ENCODE results near the gene MLLT1. TPM values are rescaled to one million over a fixed set of nuclear protein-coding genes. Genes with fewer than 3 reads are reported as not detected.

Gene MLLT1
- total and polyA plus RNA-seq, 2 experiments from 2014 or later: 13.3 to 19.1 TPM

DNA sequence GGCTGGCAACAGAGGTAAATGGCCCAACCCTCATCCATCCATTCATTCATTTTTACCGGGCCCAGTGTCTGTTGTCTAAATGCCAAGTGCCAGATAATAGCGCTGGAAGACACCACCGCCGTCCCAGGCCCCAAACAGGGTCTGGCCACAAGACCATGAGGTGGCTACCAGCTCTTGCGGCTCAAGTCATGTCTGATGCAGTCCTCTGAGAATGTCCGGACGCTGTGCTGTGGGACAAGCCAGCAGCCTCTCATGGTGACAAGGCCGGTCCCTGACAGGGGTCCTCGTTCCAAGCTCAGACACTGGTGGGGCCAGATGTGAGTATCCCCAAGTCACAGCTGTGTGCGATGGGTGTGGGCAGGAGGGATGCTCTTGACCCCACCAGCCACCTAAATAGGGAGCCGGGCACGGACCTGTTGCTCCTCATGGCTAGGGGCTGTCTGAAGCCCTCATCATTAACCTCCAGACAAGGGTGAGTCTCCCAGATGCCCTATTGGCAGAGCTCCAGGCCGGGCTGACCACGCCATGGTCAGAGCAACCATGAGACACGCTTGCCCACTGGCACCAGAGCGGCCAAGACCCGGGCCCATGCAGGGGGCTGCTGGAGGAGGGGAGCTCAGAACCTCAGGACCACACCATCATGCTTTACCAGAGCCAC lies 58.4 kb downstream of the MLLT1 start:
- in situ Hi-C loops (cut with MboI): no loop called here
- no peaks in the 10 kb centered on the region for H4K20me1 ChIP-seq (ENCODE audit: insufficient read depth)
- TF ChIP-seq EZH2 (IDR thresholded peaks at IDR 0.05; ENCODE audit: insufficient read depth, poor library complexity, severe bottlenecking) (no peak), EZH2phosphoT487 (IDR thresholded peaks at IDR 0.05; ENCODE audit: insufficient read depth, low read depth) (no peak)

DNA sequence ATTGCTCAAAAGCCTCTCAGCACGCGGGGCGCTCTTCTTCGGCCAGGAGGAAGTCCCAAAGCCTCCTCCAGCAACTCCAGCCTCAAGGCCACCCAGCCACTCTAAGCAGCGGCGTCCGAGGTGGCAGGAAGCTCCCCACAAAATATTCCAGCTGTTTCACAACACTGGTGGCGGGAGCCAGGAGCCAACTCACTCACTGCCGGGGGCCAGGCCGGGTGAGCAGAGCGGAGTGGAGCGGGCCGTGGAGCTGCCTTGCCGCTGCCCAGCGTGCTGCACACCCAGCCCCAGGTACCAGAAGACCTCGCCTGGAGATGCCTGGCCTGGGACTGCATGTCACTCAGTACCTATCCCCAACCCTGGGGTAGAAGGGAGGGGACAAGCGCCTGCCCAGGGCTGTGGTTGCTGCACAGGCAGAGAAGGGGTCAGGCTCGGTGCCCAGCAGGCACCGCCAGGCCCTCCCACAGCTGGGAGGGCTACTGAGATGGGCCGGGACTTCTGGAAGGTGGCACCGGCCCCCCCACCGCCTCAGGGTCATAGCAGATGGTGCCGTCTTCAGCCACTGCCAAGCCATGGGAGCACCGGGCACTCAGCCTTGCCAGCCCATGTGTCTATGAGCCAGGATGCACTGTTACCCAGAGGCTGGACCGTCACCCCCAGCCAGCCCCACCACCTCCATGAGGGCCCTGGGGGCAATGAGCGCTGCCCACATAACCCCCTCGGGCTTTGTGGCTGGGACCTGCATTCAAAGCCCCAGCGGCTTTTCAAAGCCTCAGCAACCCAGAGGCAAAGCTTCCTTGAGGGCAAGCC lies 59.2 kb downstream of the MLLT1 start:
- peaks cover 58% of the 10 kb centered on the region for H3K79me2 ChIP-seq (ENCODE audit: insufficient read depth)
- H3K27me3 ChIP-seq (replicated peaks; ENCODE audit: insufficient read depth): no peaks in the 10 kb centered on the region
- peaks cover 3% of the 10 kb centered on the region; the same call in 1 of the 2 replicates for H3F3A ChIP-seq (ENCODE audit: insufficient read depth)
- H3K9ac ChIP-seq: peak overlapping the region; percentile 55
- H3K4me3 ChIP-seq: no peak overlapping the region
- DNase-seq: peak; percentile 94
- TF ChIP-seq EZH2 (IDR thresholded peaks at IDR 0.05; ENCODE audit: insufficient read depth, poor library complexity, severe bottlenecking) (no peak), EZH2phosphoT487 (IDR thresholded peaks at IDR 0.05; ENCODE audit: insufficient read depth, low read depth) (no peak)
- 19 to 24% methylated on average over 25 to 27 of the region's 28 CpGs for WGBS, 2 experiments (ENCODE audit: low coverage in 1 of 2, low lambda C conversion rate in 2 of 2, missing lambda C conversion rate in 2 of 2)
- no peaks in the 10 kb centered on the region for H3K9me2 ChIP-seq (ENCODE audit: insufficient read depth)
- H3K4me2 ChIP-seq (ENCODE audit: unreplicated experiment): no peak overlapping the region
- peaks cover 25% of the 10 kb centered on the region for H3K4me1 ChIP-seq (ENCODE audit: insufficient read depth)
- H2AFZ ChIP-seq: no peak overlapping the region
- peak overlapping the region; percentile 66 for H3K27ac ChIP-seq
- H4K20me1 ChIP-seq (ENCODE audit: insufficient read depth): no peaks in the 10 kb centered on the region
- peaks cover 6% of the 10 kb centered on the region; the same call in 1 of the 2 replicates for H3K36me3 ChIP-seq (ENCODE audit: low read depth)
- in situ Hi-C loops (cut with MboI): no loop called here
- no peaks in the 10 kb centered on the region for H3K9me3 ChIP-seq (ENCODE audit: low read depth)

More for the DNA sequence above, 58.4 kb downstream of the MLLT1 start:
- Histone ChIP-seq H3K36me3 (ENCODE audit: low read depth) (peaks cover 6% of the 10 kb centered on the region; the same call in 1 of the 2 replicates), H3K27ac (no peak overlapping the region), H3K9me3 (ENCODE audit: low read depth) (no peaks in the 10 kb centered on the region), H3F3A (ENCODE audit: insufficient read depth) (peaks cover 3% of the 10 kb centered on the region; the same call in 1 of the 2 replicates), H3K27me3 (replicated peaks; ENCODE audit: insufficient read depth) (no peaks in the 10 kb centered on the region), H3K79me2 (ENCODE audit: insufficient read depth) (peaks cover 65% of the 10 kb centered on the region), H3K9ac (no peak overlapping the region), H3K4me3 (no peak overlapping the region), H3K4me2 (ENCODE audit: unreplicated experiment) (no peak overlapping the region), H3K9me2 (ENCODE audit: insufficient read depth) (no peaks in the 10 kb centered on the region), H3K4me1 (ENCODE audit: insufficient read depth) (peaks cover 25% of the 10 kb centered on the region), H2AFZ (no peak overlapping the region)
- DNase-seq: no peak
- WGBS, 2 experiments (ENCODE audit: low coverage in 1 of 2, low lambda C conversion rate in 2 of 2, missing lambda C conversion rate in 2 of 2): 80 to 85% methylated on average over 17 of the region's 17 CpGs

DNA sequence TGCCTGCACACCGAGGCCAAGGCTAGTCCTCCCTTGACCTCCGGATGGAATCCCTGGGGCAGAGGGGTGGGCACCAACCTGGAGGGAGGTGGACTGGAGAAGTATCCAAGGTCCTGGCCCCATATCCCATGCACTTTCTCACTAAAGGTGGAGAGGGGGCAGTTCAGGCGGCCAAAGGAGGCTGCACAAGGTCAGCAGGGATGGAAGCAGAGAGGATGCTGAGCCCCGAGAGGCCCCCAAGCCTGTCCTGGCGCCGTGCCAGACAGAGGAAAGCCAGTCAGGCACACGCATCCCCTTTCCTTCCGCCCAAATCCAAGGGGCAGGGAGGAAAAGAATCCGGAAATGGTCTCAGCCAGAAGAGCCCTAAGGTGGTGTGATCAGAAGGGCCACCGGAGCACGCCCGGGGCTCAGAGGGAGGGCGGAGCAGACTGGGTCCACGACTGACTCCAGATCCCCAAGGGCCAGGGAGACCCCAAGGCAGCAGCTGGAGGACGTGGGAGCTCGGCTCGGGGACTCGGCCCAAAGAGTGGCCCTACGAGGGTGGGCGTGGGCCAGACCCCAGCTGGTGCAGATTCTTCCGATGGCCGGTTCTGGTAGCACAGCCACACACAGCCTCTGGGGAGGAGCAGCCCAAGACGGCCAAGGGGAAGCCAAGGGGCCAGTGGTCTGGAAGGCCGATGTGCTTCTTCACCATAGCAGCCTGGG lies 60.0 kb downstream of the MLLT1 start:
- H3K27ac ChIP-seq: peak overlapping the region; percentile 66
- no peak overlapping the region for H3K4me3 ChIP-seq
- H3K9me2 ChIP-seq (ENCODE audit: insufficient read depth): no peaks in the 10 kb centered on the region
- H3K9ac ChIP-seq: peak overlapping the region; percentile 55
- peaks cover 25% of the 10 kb centered on the region for H3K4me1 ChIP-seq (ENCODE audit: insufficient read depth)
- peaks cover 49% of the 10 kb centered on the region for H3K79me2 ChIP-seq (ENCODE audit: insufficient read depth)
- peaks cover 3% of the 10 kb centered on the region; the same call in 1 of the 2 replicates for H3F3A ChIP-seq (ENCODE audit: insufficient read depth)
- DNase-seq: peak; percentile 14
- no peak overlapping the region for H3K4me2 ChIP-seq (ENCODE audit: unreplicated experiment)
- H3K36me3 ChIP-seq (ENCODE audit: low read depth): peaks cover 6% of the 10 kb centered on the region; the same call in 1 of the 2 replicates
- TF ChIP-seq EZH2 (IDR thresholded peaks at IDR 0.05; ENCODE audit: insufficient read depth, poor library complexity, severe bottlenecking) (no peak), EZH2phosphoT487 (IDR thresholded peaks at IDR 0.05; ENCODE audit: insufficient read depth, low read depth) (no peak)
- in situ Hi-C loops (cut with MboI): no loop called here
- no peaks in the 10 kb centered on the region for H3K27me3 ChIP-seq (replicated peaks; ENCODE audit: insufficient read depth)
- H4K20me1 ChIP-seq (ENCODE audit: insufficient read depth): no peaks in the 10 kb centered on the region
- no peaks in the 10 kb centered on the region for H3K9me3 ChIP-seq (ENCODE audit: low read depth)
- WGBS, 2 experiments (ENCODE audit: low coverage in 1 of 2, low lambda C conversion rate in 2 of 2, missing lambda C conversion rate in 2 of 2): 54 to 63% methylated on average over 23 of the region's 24 CpGs
- H2AFZ ChIP-seq: no peak overlapping the region

DNA sequence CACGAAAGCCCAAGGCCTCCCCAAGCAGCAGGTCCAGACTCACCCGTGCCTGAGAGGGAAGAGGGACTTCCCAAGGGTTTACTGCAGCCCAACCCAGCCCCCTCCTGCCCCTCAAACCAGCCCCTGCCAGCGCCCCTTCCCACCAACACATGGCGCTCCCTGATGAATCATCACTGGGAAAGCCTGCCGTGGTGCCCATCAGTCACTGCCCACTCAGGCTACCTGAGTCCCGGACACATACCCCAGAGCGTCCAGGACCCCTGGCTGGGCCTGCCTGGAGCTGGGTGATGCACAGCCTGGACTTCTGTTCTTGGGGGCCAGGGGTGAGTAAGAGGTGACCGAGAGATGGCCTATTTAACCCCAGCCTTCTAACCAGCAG lies 60.6 kb downstream of the MLLT1 start:
- no peaks in the 10 kb centered on the region for H3K27me3 ChIP-seq (replicated peaks; ENCODE audit: insufficient read depth)
- no peak for DNase-seq
- in situ Hi-C loops (cut with MboI): no loop called here
- TF ChIP-seq EZH2 (IDR thresholded peaks at IDR 0.05; ENCODE audit: insufficient read depth, poor library complexity, severe bottlenecking) (no peak), EZH2phosphoT487 (IDR thresholded peaks at IDR 0.05; ENCODE audit: insufficient read depth, low read depth) (no peak)
- no peak overlapping the region for H3K27ac ChIP-seq
- H3F3A ChIP-seq (ENCODE audit: insufficient read depth): peaks cover 3% of the 10 kb centered on the region; the same call in 1 of the 2 replicates
- H3K36me3 ChIP-seq (ENCODE audit: low read depth): peaks cover 6% of the 10 kb centered on the region; the same call in 1 of the 2 replicates
- 56 to 59% methylated on average over 6 to 8 of the region's 8 CpGs for WGBS, 2 experiments (ENCODE audit: low coverage in 1 of 2, low lambda C conversion rate in 2 of 2, missing lambda C conversion rate in 2 of 2)
- H4K20me1 ChIP-seq (ENCODE audit: insufficient read depth): no peaks in the 10 kb centered on the region
- no peaks in the 10 kb centered on the region for H3K9me2 ChIP-seq (ENCODE audit: insufficient read depth)
- H3K4me3 ChIP-seq: no peak overlapping the region
- H2AFZ ChIP-seq: no peak overlapping the region
- no peak overlapping the region for H3K9ac ChIP-seq
- no peaks in the 10 kb centered on the region for H3K9me3 ChIP-seq (ENCODE audit: low read depth)
- peaks cover 25% of the 10 kb centered on the region for H3K4me1 ChIP-seq (ENCODE audit: insufficient read depth)
- H3K79me2 ChIP-seq (ENCODE audit: insufficient read depth): peaks cover 43% of the 10 kb centered on the region
- no peak overlapping the region for H3K4me2 ChIP-seq (ENCODE audit: unreplicated experiment)

Measured in GM23248 (cell line).